HG03066 (cell line): ENCODE results near the gene C19orf12.
"Not testable (repeated sequence)": the region's sequence is repeated elsewhere in the genome, so short reads cannot be mapped to it uniquely, and the experiment has no call there.

Source experiments
- ATAC-seq: cut with Tn5 transposase; IDR thresholded peaks from one replicate; pipeline ENCODE4 v1.9.1; 2021; ENCODE audit warnings: low read depth; ENCODE audit not compliant: unreplicated experiment

C19orf12 gene

DNA sequence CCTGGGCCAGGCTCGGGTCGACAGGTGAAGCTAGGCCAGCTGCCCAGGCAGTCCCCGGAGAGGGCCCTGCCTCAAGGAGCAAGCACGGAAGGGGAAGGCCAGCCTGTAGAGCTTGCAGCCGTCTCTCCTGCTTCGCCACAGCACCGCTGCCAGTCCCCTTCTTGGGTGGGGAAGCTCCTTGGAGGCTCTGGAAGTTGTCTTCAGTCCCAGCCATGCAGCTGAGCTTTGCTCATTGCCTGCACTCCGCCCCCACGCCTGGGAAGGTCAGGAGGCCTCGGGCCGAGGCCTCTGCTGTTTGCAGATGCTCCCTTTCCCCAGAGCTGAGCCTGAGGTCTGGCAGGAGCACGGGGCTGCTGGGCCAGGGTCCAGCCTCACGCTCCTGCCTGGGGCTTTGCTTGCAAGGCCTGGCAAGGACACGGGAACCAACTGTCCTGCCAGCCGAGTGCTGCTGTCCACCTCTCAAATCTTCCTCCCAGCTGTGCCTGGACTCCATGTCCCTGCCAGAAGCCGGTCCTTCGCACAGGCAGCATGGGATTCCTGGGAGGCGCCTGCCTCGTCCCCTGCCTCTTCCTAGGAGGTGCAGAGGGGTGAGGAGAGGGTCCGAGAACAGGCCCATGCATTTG lies 36.5 kb downstream of the C19orf12 start:
- ATAC-seq: no peak

DNA sequence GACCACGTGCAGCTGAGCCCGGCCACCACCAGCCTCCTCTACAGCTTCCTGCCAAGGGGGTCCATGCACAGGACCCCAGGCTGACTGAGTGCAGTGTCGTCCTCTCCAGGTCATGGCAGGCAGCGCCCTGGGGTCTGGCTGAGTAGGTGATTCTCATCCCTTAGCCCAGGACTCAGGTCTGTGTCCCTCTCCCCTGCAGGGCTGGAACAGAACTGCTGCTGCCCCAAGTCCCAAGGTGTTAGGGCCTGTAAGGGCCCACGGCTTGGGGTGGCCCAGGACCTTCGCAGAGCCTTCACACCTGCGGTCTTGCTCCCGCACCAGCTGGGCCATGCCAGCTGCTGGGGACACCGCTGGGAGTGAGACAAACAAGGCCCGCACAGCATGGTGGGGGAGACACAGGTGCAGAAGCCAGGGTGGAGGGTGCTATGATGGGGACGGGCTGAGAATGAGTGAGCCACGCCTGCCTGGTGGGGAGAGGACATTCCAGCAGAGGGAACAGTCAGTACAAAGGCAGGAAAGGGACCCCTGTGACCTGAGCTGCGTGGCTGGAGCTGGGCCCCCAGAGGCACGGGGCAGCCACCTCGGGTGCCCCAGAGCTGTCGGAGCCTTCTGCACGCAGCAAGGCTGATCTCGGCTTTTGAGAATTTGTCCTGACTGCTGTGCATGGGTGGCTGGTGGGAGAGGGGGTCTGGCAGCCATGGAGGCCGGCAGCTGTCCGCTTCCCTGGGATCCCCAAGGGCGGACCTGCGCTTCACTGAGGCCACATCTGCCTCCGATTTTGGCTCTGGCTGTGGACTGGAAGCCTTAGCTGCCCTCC lies 37.9 kb downstream of the C19orf12 start:
- no peak for ATAC-seq

DNA sequence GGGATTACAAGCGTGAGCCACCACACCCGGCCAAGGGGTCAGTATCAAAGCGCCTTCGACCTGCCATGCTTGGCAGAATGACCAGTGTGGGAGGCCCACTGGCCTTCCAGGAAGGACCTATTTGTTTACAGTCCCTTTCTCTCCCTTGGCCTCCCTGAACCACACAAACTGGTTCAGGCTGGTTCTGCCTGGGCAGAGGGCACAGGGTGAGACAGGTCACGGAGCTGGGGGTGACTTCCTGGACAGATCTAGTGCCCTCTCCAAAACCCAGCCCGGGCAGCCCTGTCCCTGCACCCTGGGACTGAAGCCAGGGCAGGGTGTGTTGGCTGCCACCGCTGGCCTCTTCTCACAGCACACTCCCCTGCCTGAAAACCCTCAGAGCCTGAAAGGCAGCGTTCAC lies 38.5 kb downstream of the C19orf12 start:
- no peak for ATAC-seq

DNA sequence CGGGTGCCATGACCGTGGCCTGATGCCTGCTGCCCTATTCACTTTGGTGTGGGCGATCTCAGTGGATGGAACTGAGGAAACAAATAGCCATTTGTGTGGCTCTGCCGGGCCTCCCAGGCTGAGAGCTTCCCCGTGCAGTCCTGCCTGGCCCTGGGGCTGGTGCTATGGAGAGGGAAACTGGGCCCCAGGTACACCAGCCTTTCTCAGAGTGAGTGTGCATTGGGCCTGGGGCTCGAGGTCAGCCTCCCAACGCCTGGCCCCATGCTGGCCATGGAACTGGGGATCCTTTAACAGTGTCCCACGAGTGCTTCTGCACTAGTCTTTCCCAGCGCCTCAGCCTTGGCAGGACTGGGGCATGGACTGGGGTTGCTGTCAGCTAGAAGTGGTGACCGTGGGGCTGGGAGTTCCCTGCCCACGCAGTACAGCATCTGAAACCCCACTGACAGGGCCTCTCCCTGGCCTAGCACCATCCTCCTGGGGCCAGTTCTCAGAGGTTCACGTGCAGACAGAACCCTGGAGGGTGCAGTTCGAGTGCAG lies 39.3 kb downstream of the C19orf12 start:
- ATAC-seq: no peak

DNA sequence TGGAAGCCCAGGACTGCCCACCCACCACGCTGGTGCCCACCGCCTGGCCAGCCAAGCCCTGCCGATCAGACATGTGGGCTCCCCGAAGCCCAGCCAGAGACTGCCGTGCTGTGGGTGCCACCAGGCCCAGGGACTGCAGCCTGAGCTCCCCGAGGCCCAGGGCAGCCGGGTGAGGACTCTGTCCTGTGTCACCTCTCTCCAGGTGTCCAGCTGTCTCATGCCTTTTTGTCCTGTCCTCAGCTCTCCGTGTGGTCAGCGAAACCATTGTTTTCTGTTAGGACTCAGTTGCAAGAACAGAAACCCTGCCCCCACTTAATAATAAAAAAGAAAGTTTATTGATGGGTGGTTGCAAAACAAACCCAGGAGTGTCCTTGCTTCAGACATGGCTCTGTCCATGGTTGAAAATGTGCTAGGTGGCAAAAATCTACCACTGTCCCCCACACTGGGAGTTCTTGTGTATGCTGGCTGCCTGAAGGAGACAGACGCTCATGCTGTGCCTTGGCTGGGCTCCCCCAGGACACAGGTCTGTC lies 39.9 kb downstream of the C19orf12 start:
- ATAC-seq: no peak

DNA sequence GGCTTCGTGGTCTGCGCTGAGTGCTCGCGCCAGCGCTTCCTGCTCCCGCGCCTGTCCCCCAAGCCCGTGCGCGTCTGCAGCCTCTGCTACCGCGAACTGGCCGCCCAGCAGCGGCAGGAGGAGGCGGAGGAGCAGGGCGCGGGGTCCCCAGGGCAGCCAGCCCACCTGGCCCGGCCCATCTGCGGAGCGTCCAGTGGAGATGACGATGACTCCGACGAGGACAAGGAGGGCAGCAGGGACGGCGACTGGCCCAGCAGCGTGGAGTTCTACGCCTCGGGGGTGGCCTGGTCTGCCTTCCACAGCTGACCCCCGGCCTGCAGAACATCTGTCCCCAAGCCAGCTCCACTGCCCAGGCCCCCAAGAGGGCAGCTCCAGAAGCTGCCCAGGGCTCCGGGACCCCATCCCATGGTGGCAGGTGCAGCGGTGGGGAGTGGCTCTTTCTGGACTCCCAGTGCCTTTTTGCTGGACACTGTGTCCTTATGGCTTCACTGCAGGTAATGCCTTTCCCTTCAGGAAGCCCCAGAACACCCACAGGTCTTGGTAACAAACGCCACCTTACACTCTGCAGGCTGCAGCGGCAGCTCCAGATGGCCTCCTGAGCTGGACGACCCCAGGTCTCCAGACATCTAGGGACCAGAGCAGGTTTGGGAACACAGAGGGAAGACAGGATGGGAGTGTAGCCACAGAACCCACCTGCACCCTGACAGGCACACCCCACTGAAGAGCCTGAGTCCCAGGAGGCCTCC lies 40.5 kb downstream of the C19orf12 start:
- no peak for ATAC-seq

DNA sequence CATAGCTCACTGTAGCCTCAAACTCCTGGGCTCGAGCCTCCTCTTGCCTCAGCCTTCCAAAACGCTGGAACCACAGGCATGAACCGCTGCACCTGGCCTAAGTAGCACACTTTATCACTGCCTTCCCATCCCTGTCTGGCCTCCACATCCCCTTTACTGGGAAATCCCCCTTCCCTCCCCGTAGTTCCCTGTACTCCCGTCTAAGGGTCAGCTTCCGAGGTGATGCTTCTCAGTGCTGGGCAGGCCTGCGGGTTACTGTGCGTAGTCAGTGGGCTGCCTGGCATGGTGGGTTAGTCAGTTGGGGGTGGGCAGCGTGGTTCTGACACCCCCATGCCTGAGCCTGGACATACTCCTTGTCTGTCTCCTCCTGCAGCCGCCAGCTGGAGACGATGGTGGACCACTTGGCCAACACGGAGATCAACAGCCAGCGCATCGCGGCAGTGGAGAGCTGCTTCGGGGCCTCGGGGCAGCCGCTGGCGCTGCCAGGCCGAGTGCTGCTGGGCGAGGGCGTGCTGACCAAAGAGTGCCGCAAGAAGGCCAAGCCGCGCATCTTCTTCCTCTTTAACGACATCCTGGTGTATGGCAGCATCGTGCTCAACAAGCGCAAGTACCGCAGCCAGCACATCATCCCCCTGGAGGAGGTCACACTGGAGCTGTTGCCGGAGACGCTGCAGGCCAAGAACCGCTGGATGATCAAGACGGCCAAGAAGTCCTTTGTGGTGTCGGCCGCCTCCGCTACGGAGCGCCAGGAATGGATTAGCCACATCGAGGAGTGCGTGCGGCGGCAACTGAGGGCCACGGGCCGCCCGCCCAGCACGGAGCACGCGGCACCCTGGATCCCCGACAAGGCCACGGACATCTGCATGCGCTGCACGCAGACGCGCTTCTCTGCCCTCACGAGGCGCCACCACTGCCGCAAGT lies 41.4 kb downstream of the C19orf12 start:
- no peak for ATAC-seq

DNA sequence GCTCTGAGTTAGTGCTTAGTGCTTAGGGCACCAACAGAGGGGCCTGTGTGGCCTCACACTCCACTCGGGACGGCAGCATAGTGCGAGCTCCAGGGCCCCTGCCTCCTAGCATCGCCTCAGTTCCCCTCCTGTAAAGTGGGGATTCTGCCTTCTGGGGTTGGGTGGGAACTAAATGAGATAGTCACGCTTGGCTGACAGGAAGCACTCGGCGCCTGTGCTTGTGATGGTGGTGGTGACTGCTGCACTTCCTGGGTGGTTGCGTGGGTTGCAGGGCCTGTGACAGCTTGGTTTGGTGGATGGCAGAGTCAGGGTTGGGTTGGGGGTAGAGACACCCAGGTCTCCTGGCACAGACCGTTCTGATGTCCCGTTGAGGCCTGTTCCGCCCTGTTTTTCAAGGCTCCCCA lies 42.1 kb downstream of the C19orf12 start:
- peak; percentile 44 for ATAC-seq

DNA sequence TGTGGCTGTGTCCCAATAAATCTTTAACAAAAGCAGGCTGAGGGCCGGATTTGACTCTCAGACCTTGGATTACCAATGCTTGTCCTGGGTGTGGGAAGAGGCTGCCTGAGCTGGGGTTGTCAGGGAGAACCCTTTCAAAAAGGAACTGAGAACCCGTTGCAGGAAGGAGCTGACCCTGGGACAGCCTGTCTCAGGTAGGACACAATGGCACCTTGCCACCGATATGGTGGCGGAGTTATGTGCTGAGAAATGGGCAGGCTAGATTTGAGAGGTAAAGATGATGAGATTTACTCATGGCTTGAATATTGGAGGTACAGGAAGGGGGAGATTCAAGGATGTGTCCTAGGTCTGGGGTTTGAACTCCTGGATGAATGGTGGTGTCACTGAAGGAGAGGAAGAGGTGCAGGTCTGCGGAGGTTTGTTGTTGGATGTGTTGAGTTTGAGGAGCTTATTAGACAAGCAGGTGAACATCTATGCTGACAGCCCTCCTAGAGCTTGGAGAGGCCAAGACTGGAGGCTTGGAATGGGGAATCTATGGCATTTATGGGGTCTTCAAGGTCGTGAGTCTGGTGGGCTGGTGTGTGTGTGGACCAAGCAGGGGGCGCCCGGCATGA lies 42.6 kb downstream of the C19orf12 start:
- ATAC-seq: peak; percentile 2

DNA sequence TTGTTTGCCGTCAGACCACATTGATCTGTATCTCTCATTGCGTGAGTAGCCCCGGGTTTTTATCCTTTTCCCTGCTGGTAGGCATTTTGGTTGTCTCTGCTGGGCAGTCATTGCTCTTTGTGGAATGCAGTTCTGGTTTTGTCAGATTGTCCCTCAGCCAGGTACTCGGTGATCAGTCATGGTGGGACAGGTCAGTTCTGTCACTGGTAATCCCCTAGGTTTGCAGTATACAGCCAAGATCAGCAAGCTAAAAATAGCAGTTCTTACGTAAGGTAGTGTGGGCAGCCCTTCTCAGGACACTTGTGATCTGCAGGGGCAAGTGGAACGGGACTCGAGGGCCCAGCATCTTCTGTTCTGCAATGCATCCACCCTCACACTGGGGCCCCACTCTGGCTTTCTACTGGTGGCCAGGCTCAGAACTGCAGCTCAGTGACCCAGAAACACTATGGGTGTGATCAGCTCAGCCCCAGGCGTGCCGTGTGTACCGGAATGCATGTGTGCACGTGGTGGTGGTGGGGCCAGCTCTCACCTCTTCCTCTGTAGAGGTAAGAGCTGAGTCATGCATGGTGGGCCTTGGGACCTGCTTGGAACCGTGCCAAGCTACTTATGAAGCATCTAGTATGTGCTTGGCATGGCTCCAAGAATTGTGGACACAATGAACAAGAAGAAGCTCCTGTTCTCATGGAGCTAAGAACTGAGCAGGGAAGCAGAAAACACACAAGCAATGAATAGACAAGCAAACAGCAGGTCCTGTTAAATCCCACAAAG lies 43.5 kb downstream of the C19orf12 start:
- peak; percentile 57 for ATAC-seq

DNA sequence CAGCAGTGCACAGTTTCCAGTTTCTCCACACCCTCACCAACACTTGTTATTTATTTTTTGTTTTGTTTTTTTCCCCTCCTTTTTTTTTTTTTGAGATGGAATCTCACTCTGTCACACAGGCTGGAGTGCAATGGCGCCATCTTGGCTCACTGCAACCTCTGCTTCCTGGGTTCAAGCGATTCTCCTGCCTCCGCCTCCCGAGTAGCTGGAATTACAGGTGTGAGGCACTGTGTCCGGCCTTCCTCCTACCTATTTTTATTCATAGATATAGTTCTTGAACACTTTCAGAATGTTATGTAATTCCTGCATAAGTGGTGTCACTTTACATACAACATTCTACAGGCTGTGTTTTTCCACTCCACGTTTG lies 44.1 kb downstream of the C19orf12 start:
- not testable (repeated sequence) for ATAC-seq

DNA sequence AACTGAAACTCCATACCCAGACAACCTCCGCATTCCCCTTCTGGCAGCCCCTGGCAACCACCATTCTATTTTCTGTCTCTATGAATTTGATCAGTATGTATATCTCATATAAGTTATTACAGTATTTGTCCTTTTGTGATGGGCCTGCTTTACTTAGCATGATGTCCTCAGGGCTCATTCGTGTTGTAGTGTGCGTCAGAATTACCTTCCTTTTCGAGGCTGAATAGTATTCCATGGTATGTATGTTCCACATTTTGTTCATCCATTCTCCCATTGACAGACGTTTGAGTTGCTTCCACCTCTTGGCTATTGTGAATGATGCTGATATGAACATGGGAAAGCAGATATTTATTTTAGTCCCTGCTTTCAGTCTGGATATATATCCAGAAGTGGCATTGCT lies 44.8 kb downstream of the C19orf12 start:
- no peak for ATAC-seq

DNA sequence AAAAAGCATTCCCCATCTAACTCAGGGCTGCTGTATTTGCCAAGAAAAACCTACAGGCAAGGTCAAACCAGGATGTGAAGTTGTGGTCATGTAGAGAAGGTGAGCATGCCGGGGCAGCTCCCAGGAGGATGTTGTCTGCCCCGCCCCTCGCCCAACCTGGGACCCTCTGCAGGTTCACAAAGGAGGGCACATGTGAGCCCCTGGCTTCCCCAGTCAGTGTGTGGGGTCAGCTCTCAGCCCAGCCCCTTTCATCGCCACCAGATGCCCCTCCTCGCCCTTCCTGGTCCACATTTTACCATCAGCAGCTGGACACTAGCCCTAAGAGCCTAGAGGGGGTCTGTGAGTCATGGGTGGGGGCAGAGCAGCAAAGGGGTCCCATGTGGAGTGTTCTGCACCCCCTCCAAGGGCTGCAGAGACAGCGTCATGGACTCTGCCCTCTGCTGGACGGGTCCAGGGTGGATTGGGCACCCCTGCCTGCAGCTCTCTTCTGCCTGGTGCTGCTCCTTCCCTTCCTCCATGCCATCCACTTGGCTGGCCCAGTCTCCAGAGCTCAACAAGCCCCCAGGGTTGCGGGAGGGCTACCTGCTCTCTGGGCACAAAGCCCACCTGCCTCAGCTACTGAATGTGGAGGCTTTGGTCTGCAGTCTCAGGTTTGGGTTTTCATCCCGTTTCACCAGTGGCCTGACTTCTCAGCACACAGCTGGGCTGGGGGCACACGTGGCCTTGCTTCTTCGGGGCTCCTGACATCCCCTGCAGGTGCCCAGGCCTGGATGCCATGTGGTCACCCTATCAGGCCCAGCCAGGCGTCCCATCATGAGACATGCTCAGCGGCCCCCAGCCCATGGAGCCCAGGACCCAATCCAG lies 46.1 kb downstream of the C19orf12 start:
- ATAC-seq: no peak

DNA sequence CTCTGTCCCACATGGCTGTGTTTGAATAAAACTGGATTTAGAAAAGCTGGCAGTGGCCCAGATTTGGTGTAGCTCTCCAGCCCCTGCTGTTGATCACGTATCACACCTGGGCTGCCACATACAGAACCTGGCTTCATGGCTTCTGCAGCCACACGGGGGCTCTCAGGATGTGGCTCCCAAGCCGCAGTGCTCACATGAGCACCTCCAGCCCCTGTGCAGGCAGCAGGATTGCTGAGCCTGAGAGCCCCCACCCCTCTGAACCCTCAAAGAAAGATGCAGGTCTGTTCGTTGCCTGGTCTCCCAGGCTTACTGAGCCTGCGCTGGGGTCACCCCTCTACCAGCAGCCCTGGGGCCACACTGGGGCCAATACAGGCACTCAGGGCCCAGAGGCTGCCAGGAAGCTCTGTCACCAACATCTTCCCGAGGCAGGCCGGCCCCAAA lies 47.1 kb downstream of the C19orf12 start:
- ATAC-seq: no peak

DNA sequence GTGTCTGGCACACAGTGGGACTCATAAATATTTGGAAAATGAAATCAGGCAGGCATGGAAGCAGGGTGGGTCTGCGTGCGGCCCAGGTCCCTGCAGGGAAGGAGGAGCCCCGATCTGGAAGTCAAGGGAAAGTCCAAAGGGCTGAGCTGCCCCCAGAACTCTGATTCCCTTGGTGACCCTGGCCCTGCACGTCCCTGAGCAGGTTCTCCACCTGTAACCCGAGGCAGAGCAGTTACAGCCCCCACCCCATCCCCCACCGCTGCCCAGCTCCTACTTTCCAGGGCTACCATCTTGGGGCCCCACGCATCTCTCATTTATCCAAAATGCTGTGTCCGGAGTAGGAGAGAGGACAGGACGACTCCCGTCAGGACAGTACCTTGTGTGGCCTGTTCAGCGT lies 47.7 kb downstream of the C19orf12 start:
- ATAC-seq: no peak

DNA sequence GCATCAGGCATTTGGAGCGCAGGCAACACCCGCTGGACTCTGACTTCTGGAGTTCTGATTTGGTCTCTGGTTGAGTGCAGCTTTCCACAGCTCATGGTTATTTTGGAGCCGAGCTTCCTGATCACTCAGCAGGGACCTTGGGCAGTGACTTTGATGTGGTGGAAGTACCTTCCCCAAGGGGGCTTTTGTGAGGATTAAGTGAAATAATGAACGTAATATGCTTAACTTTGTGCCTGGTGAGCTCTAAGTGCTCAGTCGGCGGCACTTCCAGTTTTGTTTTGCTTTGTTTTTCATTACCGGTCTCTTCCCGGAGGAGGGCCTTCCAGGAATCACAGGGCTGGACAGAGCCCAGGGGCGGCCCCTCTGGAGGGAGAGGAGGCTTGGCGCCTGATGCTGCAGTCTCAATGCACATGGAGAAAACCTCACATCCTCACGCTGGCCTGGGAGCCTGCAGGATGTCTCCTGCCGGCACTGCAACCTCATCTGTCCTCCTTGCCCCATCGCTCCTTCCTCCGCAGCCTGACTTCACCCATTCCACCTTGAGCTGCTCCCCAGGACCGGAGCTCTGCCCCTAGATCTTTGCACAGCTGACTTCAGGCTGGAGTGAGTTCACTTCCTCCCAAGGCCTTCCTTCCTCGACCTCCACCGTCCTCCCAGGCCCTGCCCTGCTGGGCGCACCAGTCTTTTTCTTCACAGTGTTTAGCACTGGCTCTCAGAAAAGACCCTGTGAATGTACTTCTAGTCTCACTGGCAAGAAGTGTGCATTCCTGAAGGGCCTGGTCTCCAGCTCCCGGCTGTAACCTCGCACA lies 48.3 kb downstream of the C19orf12 start:
- no peak for ATAC-seq
